Adipocyte (in vitro differentiated cells): ENCODE results near the gene PLXNA4.

ENCODE experiments used
- DNase-seq: peaks from one replicate; pipeline ENCODE4 v3.0.0-alpha.2; 2015; ENCODE audit warnings: low read depth
- H3K27me3 ChIP-seq: replicated peaks from 2 replicates; pipeline ENCODE4 v1.7.0; 2013; ENCODE audit warnings: mild to moderate bottlenecking, low read length, moderate library complexity; ENCODE audit not compliant: control insufficient read depth, insufficient read depth
- H3K36me3 ChIP-seq: 2 replicates; pipeline ENCODE4 v1.7.0; 2013; ENCODE audit warnings: low read length, mild to moderate bottlenecking, moderate library complexity; ENCODE audit not compliant: control insufficient read depth, insufficient read depth, severe bottlenecking
- H3K4me1 ChIP-seq: 2 replicates; pipeline ENCODE4 v1.7.0; 2013; ENCODE audit warnings: mild to moderate bottlenecking, low read length, moderate library complexity; ENCODE audit not compliant: control insufficient read depth, insufficient read depth
- H3K4me3 ChIP-seq: 2 replicates; pipeline ENCODE4 v1.7.0; 2013; ENCODE audit warnings: mild to moderate bottlenecking, low read length, moderate library complexity
- H3K9ac ChIP-seq: 2 replicates; pipeline ENCODE4 v1.7.0; 2013; ENCODE audit warnings: mild to moderate bottlenecking, low read length, moderate library complexity
- H3K9me3 ChIP-seq: 2 replicates; pipeline ENCODE4 v1.7.0; 2013; ENCODE audit warnings: mild to moderate bottlenecking, low read length, moderate library complexity; ENCODE audit not compliant: control insufficient read depth

Gene PLXNA4

GRCh38 chr7:132142006-132142405 is 434.3 kb downstream of the PLXNA4 start:
- H3K27me3 ChIP-seq = no peaks in the 10 kb centered on the region
- DNase-seq = no peak
- no peaks in the 10 kb centered on the region for H3K9me3 ChIP-seq
- peaks cover 37% of the 10 kb centered on the region for H3K4me1 ChIP-seq
- H3K9ac ChIP-seq = no peak overlapping the region
- H3K36me3 ChIP-seq = peaks cover 63% of the 10 kb centered on the region
- H3K4me3 ChIP-seq = no peak overlapping the region

GRCh38 chr7:132141109-132141508 is 435.2 kb downstream of the PLXNA4 start:
- peak; percentile 62 for DNase-seq
- Histone ChIP-seq H3K9me3 (no peaks in the 10 kb centered on the region), H3K27me3 (no peaks in the 10 kb centered on the region), H3K36me3 (peaks cover 63% of the 10 kb centered on the region), H3K4me3 (no peak overlapping the region), H3K9ac (no peak overlapping the region), H3K4me1 (peaks cover 35% of the 10 kb centered on the region)

GRCh38 chr7:132140341-132140740 is 435.9 kb downstream of the PLXNA4 start:
- Histone ChIP-seq H3K9ac (no peak overlapping the region), H3K9me3 (no peaks in the 10 kb centered on the region), H3K4me3 (no peak overlapping the region), H3K4me1 (peaks cover 31% of the 10 kb centered on the region), H3K27me3 (no peaks in the 10 kb centered on the region), H3K36me3 (peaks cover 69% of the 10 kb centered on the region)
- no peak for DNase-seq

- no peak overlapping the region for H3K9ac ChIP-seq
- peaks cover 25% of the 10 kb centered on the region for H3K4me1 ChIP-seq
- no peaks in the 10 kb centered on the region for H3K9me3 ChIP-seq
- no peak overlapping the region for H3K4me3 ChIP-seq
- no peaks in the 10 kb centered on the region for H3K27me3 ChIP-seq
- H3K36me3 ChIP-seq = peaks cover 59% of the 10 kb centered on the region
- no peak for DNase-seq
Measured at GRCh38 chr7:132138817-132139216, 437.5 kb downstream of the PLXNA4 start.

GRCh38 chr7:132137681-132138080 is 438.6 kb downstream of the PLXNA4 start:
- H3K4me3 ChIP-seq = no peak overlapping the region
- H3K27me3 ChIP-seq = no peaks in the 10 kb centered on the region
- no peaks in the 10 kb centered on the region for H3K9me3 ChIP-seq
- H3K9ac ChIP-seq = no peak overlapping the region
- peaks cover 25% of the 10 kb centered on the region for H3K4me1 ChIP-seq
- no peak for DNase-seq
- peaks cover 62% of the 10 kb centered on the region for H3K36me3 ChIP-seq

- Histone ChIP-seq H3K4me3 (no peak overlapping the region), H3K36me3 (peaks cover 80% of the 10 kb centered on the region), H3K9ac (no peak overlapping the region), H3K4me1 (peaks cover 10% of the 10 kb centered on the region), H3K27me3 (no peaks in the 10 kb centered on the region), H3K9me3 (no peaks in the 10 kb centered on the region)
- no peak for DNase-seq
Measured at GRCh38 chr7:132135746-132136385, 440.4 kb downstream of the PLXNA4 start.

GRCh38 chr7:132134814-132135445 is 441.3 kb downstream of the PLXNA4 start:
- Histone ChIP-seq H3K27me3 (no peaks in the 10 kb centered on the region), H3K4me1 (peaks cover 3% of the 10 kb centered on the region), H3K9me3 (no peaks in the 10 kb centered on the region), H3K9ac (no peak overlapping the region), H3K36me3 (peaks cover 83% of the 10 kb centered on the region), H3K4me3 (no peak overlapping the region)
- no peak for DNase-seq

- no peak overlapping the region for H3K9ac ChIP-seq
- H3K36me3 ChIP-seq = peaks cover 83% of the 10 kb centered on the region
- no peak overlapping the region for H3K4me3 ChIP-seq
- no peaks in the 10 kb centered on the region for H3K9me3 ChIP-seq
- H3K27me3 ChIP-seq = no peaks in the 10 kb centered on the region
- peaks cover 3% of the 10 kb centered on the region for H3K4me1 ChIP-seq
- no peak for DNase-seq
Measured at GRCh38 chr7:132133501-132133900, 442.8 kb downstream of the PLXNA4 start.

- no peak overlapping the region for H3K4me3 ChIP-seq
- H3K9ac ChIP-seq = no peak overlapping the region
- no peaks in the 10 kb centered on the region for H3K27me3 ChIP-seq
- H3K4me1 ChIP-seq = no peaks in the 10 kb centered on the region
- H3K9me3 ChIP-seq = no peaks in the 10 kb centered on the region
- no peak for DNase-seq
- H3K36me3 ChIP-seq = peaks cover 72% of the 10 kb centered on the region
Measured at GRCh38 chr7:132131196-132131595, 445.1 kb downstream of the PLXNA4 start.

GRCh38 chr7:132130497-132130896 is 445.8 kb downstream of the PLXNA4 start:
- H3K4me1 ChIP-seq = no peaks in the 10 kb centered on the region
- no peaks in the 10 kb centered on the region for H3K9me3 ChIP-seq
- H3K4me3 ChIP-seq = no peak overlapping the region
- H3K27me3 ChIP-seq = no peaks in the 10 kb centered on the region
- peaks cover 65% of the 10 kb centered on the region for H3K36me3 ChIP-seq
- no peak for DNase-seq
- no peak overlapping the region for H3K9ac ChIP-seq

- no peaks in the 10 kb centered on the region for H3K4me1 ChIP-seq
- peaks cover 32% of the 10 kb centered on the region for H3K36me3 ChIP-seq
- no peak overlapping the region for H3K9ac ChIP-seq
- H3K27me3 ChIP-seq = no peaks in the 10 kb centered on the region
- DNase-seq = no peak
- H3K4me3 ChIP-seq = no peak overlapping the region
- H3K9me3 ChIP-seq = no peaks in the 10 kb centered on the region
Measured at GRCh38 chr7:132125872-132126595, 450.2 kb downstream of the PLXNA4 start.
